Measurements from ENCODE around the gene PMM2.

DNA sequence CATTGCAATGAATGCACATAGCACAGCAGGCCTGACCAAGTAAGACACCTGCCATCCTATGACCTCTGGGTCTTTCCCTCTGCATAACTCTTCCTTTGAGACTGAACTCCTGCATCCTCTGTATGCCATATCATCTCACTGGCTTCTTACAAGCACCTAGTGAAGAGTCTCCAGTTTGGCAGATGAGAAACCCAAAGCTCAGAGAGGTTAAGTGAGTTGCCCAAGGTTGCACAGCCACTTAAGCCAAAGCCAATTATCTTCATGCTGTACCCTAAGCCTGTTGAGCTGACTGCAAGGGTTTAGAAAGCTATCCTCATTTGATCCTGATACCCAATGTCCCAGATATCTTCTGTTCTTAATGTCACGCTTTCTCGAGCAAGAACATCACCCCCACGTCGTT is 35.4 kb upstream of the PMM2 start:
- TF ChIP-seq, protein P1, sequence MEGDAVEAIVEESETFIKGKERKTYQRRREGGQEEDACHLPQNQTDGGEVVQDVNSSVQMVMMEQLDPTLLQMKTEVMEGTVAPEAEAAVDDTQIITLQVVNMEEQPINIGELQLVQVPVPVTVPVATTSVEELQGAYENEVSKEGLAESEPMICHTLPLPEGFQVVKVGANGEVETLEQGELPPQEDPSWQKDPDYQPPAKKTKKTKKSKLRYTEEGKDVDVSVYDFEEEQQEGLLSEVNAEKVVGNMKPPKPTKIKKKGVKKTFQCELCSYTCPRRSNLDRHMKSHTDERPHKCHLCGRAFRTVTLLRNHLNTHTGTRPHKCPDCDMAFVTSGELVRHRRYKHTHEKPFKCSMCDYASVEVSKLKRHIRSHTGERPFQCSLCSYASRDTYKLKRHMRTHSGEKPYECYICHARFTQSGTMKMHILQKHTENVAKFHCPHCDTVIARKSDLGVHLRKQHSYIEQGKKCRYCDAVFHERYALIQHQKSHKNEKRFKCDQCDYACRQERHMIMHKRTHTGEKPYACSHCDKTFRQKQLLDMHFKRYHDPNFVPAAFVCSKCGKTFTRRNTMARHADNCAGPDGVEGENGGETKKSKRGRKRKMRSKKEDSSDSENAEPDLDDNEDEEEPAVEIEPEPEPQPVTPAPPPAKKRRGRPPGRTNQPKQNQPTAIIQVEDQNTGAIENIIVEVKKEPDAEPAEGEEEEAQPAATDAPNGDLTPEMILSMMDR (tag by site-specific recombination; IDR thresholded peaks at IDR 0.05): no peak
- TF ChIP-seq, protein P2, sequence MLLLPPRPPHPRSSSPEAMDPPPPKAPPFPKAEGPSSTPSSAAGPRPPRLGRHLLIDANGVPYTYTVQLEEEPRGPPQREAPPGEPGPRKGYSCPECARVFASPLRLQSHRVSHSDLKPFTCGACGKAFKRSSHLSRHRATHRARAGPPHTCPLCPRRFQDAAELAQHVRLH (tag by site-specific recombination; IDR thresholded peaks at IDR 0.05): no peak
- TF ChIP-seq ZNF560 (tag by site-specific recombination; IDR thresholded peaks at IDR 0.05; ENCODE audit: borderline replicate concordance) (no peak), ZNF621 (tag by site-specific recombination; IDR thresholded peaks at IDR 0.05) (no peak), ZNF76 (tag by site-specific recombination; IDR thresholded peaks at IDR 0.05; ENCODE audit: borderline replicate concordance, low read depth) (no peak), KLF9 (tag by site-specific recombination; IDR thresholded peaks at IDR 0.05; ENCODE audit: low read depth) (no peak), MZF1 (tag by site-specific recombination; IDR thresholded peaks at IDR 0.05; ENCODE audit: borderline replicate concordance) (no peak), ZNF549 (tag by site-specific recombination; IDR thresholded peaks at IDR 0.05) (no peak), ZFP3 (tag by site-specific recombination; IDR thresholded peaks at IDR 0.05; ENCODE audit: low read depth) (no peak), WT1 (tag by site-specific recombination; IDR thresholded peaks at IDR 0.05) (no peak)
- TF ChIP-seq, protein P3, sequence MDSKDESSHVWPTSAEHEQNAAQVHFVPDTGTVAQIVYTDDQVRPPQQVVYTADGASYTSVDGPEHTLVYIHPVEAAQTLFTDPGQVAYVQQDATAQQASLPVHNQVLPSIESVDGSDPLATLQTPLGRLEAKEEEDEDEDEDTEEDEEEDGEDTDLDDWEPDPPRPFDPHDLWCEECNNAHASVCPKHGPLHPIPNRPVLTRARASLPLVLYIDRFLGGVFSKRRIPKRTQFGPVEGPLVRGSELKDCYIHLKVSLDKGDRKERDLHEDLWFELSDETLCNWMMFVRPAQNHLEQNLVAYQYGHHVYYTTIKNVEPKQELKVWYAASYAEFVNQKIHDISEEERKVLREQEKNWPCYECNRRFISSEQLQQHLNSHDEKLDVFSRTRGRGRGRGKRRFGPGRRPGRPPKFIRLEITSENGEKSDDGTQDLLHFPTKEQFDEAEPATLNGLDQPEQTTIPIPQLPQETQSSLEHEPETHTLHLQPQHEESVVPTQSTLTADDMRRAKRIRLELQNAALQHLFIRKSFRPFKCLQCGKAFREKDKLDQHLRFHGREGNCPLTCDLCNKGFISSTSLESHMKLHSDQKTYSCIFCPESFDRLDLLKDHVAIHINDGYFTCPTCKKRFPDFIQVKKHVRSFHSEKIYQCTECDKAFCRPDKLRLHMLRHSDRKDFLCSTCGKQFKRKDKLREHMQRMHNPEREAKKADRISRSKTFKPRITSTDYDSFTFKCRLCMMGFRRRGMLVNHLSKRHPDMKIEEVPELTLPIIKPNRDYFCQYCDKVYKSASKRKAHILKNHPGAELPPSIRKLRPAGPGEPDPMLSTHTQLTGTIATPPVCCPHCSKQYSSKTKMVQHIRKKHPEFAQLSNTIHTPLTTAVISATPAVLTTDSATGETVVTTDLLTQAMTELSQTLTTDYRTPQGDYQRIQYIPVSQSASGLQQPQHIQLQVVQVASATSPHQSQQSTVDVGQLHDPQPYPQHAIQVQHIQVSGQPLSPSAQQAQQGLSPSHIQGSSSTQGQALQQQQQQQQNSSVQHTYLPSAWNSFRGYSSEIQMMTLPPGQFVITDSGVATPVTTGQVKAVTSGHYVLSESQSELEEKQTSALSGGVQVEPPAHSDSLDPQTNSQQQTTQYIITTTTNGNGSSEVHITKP (tag by site-specific recombination; IDR thresholded peaks at IDR 0.05): no peak
- TF ChIP-seq, protein P4, sequence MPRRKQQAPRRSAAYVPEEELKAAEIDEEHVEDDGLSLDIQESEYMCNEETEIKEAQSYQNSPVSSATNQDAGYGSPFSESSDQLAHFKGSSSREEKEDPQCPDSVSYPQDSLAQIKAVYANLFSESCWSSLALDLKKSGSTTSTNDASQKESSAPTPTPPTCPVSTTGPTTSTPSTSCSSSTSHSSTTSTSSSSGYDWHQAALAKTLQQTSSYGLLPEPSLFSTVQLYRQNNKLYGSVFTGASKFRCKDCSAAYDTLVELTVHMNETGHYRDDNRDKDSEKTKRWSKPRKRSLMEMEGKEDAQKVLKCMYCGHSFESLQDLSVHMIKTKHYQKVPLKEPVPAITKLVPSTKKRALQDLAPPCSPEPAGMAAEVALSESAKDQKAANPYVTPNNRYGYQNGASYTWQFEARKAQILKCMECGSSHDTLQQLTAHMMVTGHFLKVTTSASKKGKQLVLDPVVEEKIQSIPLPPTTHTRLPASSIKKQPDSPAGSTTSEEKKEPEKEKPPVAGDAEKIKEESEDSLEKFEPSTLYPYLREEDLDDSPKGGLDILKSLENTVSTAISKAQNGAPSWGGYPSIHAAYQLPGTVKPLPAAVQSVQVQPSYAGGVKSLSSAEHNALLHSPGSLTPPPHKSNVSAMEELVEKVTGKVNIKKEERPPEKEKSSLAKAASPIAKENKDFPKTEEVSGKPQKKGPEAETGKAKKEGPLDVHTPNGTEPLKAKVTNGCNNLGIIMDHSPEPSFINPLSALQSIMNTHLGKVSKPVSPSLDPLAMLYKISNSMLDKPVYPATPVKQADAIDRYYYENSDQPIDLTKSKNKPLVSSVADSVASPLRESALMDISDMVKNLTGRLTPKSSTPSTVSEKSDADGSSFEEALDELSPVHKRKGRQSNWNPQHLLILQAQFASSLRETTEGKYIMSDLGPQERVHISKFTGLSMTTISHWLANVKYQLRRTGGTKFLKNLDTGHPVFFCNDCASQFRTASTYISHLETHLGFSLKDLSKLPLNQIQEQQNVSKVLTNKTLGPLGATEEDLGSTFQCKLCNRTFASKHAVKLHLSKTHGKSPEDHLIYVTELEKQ (tag by site-specific recombination; IDR thresholded peaks at IDR 0.05; ENCODE audit: borderline replicate concordance): no peak
- TF ChIP-seq, protein P5, sequence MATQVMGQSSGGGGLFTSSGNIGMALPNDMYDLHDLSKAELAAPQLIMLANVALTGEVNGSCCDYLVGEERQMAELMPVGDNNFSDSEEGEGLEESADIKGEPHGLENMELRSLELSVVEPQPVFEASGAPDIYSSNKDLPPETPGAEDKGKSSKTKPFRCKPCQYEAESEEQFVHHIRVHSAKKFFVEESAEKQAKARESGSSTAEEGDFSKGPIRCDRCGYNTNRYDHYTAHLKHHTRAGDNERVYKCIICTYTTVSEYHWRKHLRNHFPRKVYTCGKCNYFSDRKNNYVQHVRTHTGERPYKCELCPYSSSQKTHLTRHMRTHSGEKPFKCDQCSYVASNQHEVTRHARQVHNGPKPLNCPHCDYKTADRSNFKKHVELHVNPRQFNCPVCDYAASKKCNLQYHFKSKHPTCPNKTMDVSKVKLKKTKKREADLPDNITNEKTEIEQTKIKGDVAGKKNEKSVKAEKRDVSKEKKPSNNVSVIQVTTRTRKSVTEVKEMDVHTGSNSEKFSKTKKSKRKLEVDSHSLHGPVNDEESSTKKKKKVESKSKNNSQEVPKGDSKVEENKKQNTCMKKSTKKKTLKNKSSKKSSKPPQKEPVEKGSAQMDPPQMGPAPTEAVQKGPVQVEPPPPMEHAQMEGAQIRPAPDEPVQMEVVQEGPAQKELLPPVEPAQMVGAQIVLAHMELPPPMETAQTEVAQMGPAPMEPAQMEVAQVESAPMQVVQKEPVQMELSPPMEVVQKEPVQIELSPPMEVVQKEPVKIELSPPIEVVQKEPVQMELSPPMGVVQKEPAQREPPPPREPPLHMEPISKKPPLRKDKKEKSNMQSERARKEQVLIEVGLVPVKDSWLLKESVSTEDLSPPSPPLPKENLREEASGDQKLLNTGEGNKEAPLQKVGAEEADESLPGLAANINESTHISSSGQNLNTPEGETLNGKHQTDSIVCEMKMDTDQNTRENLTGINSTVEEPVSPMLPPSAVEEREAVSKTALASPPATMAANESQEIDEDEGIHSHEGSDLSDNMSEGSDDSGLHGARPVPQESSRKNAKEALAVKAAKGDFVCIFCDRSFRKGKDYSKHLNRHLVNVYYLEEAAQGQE (tag by site-specific recombination; IDR thresholded peaks at IDR 0.05): no peak
- TF ChIP-seq, protein P6, sequence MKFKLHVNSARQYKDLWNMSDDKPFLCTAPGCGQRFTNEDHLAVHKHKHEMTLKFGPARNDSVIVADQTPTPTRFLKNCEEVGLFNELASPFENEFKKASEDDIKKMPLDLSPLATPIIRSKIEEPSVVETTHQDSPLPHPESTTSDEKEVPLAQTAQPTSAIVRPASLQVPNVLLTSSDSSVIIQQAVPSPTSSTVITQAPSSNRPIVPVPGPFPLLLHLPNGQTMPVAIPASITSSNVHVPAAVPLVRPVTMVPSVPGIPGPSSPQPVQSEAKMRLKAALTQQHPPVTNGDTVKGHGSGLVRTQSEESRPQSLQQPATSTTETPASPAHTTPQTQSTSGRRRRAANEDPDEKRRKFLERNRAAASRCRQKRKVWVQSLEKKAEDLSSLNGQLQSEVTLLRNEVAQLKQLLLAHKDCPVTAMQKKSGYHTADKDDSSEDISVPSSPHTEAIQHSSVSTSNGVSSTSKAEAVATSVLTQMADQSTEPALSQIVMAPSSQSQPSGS (tag by site-specific recombination; IDR thresholded peaks at IDR 0.05; ENCODE audit: low read depth): no peak
